DLD1 (cell line): Measurements from ENCODE around the gene TRAPPC12.
"Not testable (repeated sequence)": the region's sequence is repeated elsewhere in the genome, so short reads cannot be mapped to it uniquely, and the experiment has no call there.

Source experiments
- in situ Hi-C: cut with HindIII; loops from 2 replicates; pipeline ENCODE4 v1.10.0; 2017; ENCODE audit warnings: low sequenced_read_pairs

TRAPPC12 gene

DNA sequence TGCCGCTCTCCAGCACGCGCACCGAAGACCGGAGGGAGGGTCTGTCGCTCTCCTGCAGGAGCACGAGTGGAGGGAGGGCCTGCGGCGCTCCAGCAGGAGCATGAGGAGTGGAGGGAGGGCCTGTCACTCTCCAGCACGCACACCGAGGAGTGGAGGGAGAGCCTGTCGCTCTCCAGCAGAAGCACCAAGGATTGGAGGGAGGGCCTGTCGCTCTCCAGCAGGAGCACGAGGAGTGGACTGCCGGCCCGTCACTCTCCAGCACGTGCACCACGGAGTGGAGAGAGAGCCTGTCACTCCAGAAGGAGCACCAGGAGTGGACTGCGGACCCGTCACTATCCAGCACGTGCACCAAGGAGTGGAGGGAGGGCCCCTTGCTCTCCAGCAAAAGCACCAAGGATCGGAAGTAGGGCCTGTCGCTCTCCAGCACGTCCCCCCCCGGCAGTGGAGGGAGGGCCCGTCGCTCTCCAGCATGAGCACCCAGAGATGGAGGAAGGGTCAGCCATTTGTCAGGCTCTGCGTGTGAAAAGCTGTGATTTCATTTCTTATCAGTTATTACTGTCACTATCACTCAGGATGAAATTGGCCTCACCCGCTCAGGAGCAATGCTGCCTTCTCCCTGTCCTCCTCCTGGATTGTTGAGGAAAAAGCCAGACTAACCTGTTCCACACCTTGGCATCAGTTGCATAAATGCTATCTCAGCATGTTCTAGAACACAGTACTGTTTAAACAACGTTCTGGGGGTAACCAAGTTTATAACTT is 103.9 kb downstream of the TRAPPC12 start:
- in situ Hi-C loops = no loop called here

GRCh38 chr2:3483986-3484960 is 104.8 kb downstream of the TRAPPC12 start:
- in situ Hi-C loops = no loop called here

GRCh38 chr2:3485166-3485565 is 105.7 kb downstream of the TRAPPC12 start:
- in situ Hi-C loops = no loop called here

DNA sequence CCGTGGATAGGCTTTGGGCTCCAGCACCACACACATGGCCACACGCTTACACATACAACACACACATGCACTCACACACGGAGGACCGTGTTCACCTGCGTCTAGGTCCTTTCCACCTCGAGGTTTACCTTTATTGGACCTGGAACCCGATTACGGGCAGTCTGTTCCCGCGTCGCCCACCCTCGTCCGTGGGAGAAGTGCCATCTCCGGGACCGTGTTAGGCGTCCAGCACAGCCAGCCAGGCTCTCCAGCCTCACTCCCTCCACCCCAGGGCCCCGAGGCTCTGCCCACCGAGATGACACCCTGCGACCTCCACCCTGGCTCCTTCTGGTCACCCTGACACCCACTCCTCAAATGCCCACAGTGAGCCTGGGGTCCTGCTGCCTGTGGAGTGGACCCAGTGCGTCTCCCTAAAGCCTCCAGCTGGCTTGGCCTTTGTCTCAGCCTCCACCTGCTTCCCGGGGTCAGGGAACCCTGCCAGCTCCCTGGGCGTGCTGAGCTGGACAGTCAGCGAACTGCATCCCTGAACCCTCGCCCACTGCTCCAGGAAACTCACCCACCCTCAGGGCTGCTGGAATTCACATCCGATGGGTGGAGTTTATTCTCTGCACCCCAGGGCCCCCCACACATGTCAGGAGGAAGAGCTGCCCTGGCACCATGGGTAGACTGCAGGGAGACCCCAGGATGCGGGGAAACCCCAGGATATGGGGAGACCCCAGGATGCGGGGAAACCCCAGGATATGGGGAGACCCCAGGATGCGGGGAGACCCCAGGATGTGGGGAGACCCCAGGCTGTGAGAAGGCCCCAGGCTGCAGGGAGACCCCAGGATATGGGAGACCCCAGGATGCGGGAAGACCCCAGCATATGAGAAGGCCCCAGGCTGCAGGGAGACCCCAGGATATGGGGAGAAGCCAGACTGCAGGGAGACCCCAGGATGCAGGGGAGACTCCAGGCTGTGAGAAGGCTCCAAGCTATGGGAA is 106.8 kb downstream of the TRAPPC12 start:
- in situ Hi-C loops = no loop called here

- in situ Hi-C loops = no loop called here
Measured at GRCh38 chr2:3487028-3487425, 107.5 kb downstream of the TRAPPC12 start.

- in situ Hi-C loops = no loop called here
Measured at GRCh38 chr2:3487432-3487831, 107.9 kb downstream of the TRAPPC12 start.

DNA sequence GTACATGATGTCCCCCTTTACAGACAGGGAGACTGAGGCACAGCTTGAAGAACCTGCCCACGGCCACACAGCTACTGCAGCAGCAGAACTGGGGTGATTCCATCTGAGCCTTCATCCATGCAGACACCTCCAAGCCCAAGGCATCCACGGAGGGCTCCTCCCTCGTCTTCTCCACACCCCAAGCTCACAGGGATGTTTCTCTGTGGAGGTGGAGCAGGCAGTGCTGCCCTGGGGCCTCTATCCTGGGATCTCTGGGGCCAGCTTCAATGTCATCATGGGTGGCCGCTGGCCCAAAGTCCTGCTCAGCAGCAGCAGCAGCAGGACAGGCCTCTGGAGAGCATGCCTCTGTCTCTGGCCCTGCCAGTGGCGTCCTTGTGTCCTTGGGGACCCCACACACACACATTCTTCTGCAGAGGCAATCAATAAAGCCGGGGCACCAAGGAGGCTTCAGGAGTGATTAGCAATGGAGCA is 108.6 kb downstream of the TRAPPC12 start:
- in situ Hi-C loops = no loop called here

- in situ Hi-C loops = no loop called here
Measured at GRCh38 chr2:3488855-3489763, 109.6 kb downstream of the TRAPPC12 start.

DNA sequence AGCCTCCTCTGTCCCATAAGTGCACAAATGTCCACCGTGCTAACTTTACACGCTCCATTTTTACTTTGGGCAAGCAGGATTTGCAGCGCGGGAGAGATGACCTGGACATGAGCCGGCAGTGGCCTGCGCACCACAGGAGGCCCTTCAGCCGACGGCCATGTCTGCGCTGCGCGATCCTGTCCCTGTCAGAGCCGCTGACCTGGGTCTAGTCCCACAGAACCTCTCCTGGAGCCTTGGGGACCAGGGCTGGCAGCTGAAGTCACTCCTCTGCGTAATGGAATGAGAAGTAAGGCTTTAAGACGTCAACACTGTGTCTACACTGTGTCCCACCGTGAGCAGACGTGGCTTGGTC is 110.2 kb downstream of the TRAPPC12 start:
- in situ Hi-C loops = no loop called here

GRCh38 chr2:3490191-3491170 is 111.0 kb downstream of the TRAPPC12 start:
- in situ Hi-C loops = no loop called here

DNA sequence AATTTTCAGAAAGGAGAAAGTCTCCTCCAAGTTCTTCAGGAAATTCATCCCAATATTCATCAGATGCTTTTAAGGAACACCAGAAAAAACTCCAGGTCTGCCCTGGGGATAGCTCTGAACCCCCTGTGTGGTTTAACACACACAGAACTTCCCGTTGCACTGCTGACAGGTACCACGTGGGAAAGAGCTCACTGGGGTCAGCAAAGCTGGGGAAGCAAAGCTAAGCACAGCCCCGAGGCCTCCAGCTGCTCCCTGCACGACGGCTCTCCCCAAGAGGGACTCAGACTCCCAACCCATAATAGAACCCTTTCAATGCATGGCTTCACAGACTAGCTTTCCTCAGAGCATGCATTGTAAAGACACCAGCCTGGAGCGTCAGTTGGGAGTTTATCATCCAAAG is 111.8 kb downstream of the TRAPPC12 start:
- in situ Hi-C loops = no loop called here

DNA sequence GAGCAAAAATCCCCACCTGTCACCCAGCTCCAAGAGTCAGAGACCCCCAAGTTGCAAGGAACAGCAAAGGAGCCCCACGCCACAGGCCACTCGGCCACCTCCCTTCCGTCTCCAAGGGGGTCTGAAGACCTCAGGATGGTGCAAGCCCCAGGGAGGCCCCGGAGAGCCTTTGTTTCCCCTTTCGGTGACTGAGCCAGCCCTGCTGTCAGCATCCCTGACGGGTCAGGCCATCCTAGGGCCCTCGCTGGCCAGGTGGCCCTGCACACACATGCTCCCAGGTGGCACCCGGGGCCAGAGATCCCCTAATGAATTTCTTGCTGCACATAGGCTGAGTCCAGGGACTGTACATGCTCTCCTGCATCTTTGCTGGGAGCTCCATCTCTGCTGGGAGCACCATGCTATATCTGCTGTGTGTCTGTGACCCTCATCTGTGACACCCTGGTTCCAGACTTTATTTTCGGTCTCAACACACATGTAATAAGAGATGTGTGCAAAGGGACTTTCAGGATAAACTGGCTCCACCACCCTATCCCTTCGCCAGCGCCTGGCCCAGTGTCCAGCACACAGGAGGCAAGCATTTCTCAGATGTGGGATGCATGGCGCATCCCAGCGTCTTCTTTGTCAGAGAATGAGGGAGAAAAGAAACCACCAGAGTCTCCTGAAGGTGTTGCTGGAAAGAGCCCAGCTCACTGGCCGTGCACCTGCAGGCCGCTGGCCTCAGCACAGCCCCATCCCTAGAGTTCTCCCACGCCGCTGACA is 112.4 kb downstream of the TRAPPC12 start:
- in situ Hi-C loops = no loop called here

DNA sequence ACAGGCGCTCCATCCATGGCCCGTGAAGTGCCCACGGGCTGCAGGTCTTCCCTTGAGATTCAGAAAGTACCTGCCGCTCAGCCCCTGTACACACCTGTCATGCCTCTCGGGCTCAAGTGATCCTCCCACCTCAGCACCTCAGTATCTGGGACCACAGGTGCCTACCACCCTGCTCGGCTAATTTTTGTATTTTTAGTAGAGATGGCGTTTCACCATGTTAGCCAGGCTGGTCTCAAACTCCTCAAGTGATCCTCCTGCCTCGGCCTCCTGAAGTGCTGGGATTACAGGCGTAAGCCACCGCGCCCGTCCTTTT is 112.9 kb downstream of the TRAPPC12 start:
- in situ Hi-C loops = not testable (repeated sequence)

GRCh38 chr2:3492951-3493614 is 113.6 kb downstream of the TRAPPC12 start:
- in situ Hi-C loops = no loop called here

DNA sequence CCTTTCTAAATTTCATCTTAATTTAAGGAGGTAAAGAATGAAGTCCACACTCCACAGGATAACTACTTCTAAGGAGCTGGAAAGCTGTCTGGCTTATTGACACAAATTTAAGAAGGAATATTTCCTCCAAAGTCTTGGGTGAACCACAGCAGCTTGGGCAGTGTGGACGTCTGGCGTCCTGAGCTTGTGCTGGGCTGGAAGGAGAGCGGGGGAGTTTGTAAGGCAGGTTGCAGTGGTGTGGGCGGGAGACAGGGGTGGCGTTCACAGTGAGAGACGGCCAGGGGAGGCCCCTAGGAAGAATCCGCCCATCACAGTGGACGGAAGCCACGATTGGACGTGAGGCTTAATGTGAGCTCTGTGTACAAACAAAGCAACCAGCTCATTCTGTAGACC is 114.1 kb downstream of the TRAPPC12 start:
- in situ Hi-C loops = no loop called here

DNA sequence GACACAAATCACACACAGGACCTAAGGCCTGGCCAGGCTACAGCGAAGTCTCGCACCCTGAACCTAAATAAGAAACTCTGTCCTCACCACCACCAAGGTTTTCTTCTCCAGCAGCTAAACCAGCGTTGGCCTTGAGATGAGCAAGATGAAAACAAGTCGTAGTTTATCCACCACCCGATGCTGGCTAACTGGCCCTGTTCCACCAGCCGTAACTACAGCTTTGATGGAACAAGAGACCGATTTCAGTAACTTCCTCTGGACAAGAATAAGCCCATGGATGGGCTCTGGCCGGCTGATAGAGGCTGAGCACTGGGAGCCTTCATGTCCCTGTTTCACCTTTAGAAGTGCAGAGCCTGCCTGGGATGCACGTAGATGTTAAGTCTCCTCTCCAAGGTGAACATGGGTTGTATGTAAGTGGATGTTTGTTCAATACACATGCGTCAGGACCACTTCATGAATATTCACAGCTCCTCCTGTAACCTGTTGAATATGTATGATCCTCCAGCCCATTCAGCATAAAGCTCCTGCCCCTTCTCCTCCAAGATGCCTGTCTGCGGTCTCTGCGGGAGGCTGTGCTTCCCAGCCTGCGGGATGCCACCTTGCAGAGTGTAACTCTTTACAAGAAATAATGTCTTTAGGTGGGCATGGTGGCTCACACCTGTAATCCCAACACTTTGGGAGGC is 115.6 kb downstream of the TRAPPC12 start:
- in situ Hi-C loops = no loop called here

DNA sequence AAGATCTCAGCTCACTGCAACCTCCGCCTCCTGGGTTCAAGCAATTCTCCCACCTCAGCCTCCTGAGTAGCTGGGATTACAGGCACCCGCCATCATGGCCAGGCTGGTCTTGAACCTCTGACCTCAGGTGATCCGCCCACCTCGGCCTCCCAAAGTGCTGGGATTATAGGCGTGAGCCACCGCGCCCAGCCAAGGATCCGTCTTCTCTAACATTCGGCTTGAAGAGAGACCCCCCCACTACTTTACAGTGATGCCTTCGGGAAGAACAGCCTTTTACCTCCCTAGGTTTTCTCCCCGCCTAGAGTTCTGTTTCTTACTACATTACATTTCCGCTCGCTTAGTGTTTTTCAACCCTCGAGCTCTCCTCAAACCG is 117.2 kb downstream of the TRAPPC12 start:
- in situ Hi-C loops = not testable (repeated sequence)
